Hindlimb muscle (tissue), 1 donor: Measurements from ENCODE around the gene HHLA2. TPM values are rescaled to one million over a fixed set of nuclear protein-coding genes. Genes with fewer than 3 reads are reported as not detected.
"Not testable (repeated sequence)": the region's sequence is repeated elsewhere in the genome, so short reads cannot be mapped to it uniquely, and the experiment has no call there.

ENCODE experiments used
- DNase-seq: peaks from one replicate; pipeline ENCODE4 v3.0.0-alpha.2; 2013
- polyA plus RNA-seq: library from polyadenylated mRNA; unstranded; fragments of 120-200 nt; gene quantifications from one replicate; pipeline ENCODE4 v1.2.1, GENCODE V29; 2013; ENCODE audit not compliant: insufficient read length

Gene HHLA2, protein sequence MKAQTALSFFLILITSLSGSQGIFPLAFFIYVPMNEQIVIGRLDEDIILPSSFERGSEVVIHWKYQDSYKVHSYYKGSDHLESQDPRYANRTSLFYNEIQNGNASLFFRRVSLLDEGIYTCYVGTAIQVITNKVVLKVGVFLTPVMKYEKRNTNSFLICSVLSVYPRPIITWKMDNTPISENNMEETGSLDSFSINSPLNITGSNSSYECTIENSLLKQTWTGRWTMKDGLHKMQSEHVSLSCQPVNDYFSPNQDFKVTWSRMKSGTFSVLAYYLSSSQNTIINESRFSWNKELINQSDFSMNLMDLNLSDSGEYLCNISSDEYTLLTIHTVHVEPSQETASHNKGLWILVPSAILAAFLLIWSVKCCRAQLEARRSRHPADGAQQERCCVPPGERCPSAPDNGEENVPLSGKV
- polyA plus RNA-seq: not detected

DNA sequence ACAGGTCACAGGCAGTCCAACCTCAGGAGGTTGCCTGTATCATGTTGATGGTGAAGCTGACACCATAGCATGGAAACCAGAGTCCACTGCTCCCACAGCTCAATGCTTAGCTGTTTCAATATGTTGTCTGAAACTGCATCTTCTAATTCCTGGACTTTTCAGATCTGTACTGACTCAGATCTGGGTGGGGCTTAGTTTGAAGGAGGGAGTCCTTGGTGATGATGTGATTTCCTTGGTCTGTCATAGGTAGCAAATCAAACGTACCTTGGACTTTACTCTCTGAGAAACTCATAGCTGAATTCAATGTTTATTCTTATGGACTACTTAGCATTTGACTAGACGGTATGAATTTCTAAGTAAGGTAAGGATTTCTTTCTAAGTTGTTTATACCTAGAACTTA, at the start of gene HHLA2:
Gene HHLA2 (plus strand): TSS at position 310 of the 400 bp plus-strand sequence. CDS start 55,266 bp downstream, outside the sequence.
- no peak for DNase-seq

DNA sequence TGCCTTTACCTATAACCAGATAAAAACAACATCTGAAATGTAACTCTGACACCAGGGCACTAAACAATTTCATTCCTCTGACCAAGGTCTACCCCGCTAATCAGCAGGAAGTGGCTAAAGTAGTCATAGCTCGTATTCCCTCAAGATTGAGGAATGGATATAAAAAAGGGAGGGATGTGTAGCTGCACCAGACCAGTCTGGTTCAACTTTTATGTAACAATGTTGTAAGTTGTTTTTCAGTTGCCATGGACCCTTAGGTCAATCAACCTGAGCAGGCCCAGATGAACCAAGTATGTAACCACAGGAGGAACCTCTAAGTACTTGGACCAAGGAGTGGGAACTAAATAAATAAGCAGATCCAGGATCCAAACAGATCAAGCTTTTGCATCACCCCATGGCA, 45.7 kb upstream of the HHLA2 start:
- DNase-seq: no peak

DNA sequence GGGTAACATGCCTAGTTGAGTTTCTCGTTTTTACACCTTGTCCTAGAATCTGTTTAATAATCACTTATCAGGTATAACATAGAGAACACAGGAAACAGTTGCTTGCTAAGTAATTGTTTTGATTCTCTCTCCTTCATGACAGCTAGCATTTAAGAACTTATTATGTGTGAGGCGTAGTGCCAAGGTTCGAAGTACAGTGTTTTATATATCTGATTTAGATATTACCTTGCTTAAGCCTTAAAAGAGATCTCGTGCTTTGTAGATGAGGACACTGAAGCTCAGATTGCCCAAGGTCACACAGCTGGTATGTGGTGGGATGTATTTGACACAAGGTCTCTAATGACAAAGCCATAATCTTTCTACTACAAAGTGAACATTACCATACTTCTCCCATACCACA, 45.1 kb upstream of the HHLA2 start:
- no peak for DNase-seq

DNA sequence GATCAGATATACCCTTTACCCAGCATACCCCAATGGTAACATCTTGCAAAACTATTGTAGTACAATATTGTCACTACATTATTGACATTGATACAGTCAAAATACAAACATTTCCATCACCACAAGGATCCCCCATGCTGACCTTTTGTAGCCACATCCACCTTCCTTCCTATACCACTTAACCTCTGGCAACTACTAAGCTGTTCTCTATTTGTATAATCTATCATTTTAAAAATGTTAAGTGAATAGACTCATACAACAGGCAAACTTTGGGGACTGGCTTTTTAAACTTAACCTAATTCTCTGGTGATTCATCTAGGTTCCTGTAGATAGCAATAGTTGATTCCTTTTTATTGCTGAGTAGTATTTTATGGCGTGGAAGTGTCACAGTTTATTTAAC, 44.5 kb upstream of the HHLA2 start:
- no peak for DNase-seq

DNA sequence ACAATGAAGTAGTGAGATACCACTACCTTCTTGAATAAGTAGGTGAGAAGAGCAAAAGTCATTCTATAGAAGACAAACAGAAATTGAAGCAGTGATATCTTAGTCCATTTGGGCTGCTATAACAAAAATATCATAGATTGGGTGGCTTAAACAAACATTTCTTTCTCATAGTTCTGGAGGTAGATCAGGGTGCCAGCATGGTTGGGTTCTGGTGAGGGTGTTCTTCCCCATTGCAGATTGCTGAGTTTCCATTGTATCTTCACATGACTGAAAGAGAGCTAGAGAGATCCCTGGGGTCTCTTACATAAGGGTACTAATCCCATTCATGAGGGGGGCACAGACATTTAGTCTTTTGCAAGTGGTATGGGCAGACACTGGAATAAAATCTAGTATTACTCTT, 41.2 kb upstream of the HHLA2 start:
- no peak for DNase-seq

DNA sequence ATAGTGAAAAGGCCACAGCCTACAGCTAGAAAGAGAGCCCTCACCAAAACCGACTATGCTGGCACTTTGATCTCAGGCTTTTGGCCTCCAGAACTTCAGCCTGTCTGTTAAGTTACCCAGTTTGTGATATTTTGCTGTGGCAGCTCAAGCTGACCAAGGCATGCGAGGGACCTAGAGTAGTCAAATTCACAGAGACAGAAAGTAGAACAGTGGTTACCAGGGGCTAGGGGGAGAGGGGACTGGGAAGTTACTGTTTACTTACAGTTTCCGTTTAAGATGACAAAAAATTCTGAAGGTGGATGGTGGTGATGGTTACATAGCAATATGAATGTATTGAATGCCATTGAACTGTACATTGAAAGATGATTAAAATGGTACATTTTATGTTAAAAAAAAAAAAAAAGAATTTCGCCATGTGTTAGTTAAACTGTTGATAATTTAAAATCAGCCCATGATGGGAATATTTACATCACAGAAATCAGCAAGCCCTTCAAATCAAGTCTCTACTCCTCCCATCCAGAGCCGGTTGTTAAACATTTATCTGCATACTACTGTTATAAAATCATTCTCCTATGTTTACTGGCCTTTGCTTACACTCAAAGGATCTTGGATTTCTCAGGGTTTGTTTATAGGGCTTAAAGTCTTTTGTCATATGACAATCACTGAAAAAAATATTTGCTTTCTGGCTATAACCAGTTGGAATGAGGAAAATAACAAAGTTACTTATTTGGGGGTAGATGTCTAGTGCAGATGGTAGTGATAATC, 31.6 kb upstream of the HHLA2 start:
- not testable (repeated sequence) for DNase-seq

DNA sequence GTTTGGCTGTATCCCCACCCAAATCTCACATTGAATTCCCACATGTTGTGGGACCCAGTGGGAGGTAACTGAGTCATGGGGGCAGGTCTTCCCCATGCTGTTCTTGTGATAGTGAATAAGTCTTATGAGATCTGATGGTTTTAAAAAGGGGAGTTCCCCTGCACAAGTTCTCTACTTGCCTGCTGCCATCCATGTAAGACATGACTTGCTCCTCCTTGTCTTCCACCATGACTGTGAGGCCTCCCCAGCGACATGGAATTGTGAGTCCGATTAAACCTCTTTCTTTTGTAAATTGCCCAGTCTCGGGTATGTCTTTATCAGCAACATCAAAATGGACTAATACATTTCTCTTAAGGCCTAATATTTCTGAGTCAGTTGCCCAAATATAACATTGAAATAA, 28.1 kb upstream of the HHLA2 start:
- DNase-seq: not testable (repeated sequence)

DNA sequence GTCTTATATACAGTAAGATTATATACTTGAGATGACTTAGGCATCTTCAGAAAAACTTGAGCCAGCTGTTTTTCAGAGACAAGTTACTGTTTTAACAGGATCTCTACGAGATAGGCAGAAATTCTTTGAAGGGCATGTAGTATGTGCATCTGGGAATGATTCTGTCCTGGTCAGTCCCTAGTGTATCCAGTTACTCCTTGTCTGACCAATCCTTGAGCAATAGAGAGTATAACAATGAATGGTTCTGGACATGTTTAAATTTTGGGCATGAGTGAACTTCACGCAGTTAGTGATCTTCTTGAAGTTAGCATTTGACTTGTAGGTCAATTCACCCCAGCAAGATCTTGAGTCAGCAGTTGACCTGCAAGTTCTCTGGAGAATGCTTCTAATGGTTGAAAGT, 24.7 kb upstream of the HHLA2 start:
- no peak for DNase-seq

DNA sequence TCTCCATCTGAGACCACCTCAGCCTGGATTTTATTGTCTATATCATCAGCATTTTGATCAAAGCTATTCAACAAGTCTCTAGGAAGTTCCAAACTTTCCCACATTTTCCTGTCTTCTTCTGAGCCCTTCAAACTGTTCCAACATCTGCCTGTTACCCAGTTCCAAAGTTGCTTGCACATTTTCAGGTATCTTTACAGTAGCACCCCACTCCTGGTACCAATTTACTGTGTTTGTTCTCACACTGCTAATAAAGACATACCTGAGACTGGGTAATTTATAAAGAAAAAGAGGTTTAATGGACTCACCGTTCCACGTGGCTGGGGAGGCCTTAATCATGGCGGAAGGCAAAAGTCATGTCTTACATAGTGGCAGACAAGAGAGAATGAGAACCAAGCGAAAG, 17.3 kb upstream of the HHLA2 start:
- DNase-seq: not testable (repeated sequence)

DNA sequence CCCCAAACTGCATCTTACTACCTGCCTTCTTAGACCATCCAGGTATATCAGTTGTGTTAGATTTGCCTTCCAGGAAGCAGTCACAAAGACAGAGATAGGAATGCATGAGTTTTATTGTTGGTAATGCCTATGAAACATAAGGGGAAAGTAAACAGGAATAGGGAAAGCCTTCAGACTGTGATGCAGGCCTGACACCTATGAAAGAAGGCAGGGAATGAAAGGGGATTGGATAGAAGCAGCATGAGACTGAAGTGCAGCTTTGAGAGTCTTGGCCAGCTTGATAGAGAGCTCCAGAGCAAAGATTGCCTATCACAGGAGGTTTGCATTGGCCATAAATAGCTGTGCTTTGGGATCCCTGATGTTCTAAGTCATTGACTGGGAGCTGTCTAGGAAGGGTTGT, 15.9 kb upstream of the HHLA2 start:
- DNase-seq: no peak

DNA sequence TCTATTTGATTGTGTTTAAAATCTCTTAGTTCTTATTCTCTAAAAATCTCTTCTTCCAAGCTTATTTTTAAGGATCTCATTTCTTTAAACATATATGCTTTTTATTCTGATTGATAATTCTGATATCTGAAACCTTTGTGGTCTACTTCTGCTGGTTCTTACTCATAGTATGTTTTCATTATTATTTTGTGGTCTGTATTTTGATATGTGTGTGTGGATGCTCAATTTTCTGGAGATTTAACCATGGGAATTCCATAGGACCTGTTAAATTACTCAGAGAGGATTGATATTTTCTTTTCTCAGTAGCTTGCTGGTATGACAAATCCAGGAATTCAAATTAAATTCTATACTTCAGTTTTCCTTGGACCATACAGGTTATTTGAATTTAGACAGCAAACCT, 14.7 kb upstream of the HHLA2 start:
- no peak for DNase-seq

DNA sequence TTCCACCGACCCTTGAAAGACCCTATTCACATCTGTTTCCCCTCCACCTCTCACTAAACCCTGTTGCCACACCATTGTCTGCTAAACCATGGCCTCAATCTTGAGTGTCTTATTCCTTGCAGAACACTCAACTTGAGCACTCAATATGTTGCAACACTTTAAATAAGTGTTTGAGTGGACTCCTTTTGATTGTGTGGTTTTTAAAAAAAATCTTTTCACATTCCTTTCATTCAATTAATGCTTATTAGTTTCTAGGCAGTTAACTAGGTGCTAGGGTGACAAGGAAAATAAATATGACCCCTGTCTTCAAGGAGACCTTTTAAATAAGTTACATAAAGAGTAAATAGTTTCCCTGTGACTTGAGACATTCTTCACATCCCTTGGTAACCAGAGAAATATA, 13.3 kb upstream of the HHLA2 start:
- DNase-seq: no peak

DNA sequence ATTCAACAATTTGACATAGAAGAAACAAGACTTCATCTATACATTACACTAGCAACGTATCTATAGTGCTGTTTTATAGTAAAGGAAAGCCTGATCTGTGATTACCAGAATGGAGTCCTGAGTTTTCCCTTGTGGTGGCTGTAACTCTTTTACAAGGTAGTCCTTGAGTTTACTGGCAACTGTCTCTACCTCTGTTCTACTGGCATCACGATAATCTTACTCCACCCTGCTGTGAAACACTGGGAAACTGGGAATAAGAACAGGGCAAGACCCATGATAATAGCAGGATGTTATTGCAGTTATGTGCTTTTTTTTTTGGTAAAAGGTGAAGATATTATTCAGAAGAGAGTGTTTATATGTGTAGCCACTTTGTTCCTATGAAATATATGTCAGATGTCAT, 12.4 kb upstream of the HHLA2 start:
- no peak for DNase-seq

DNA sequence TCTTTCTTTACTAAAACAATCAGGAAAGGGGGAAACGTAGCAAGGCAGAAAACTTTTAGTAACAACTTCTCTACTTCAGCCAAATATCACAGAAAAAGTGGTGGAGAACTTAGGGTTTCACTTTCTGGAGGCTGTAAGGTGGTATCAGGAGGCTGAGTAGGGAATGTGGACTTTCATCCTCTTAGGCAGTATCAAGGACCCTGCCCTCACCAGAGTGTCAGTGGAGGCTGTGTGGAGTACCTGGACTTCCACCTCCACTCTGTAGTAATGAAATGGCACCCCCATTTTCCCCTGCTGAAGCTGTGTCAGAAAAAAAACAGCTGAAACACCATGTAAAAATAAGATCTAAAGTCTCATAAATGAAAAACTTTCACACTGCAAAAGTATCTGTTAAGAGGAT, 11.2 kb upstream of the HHLA2 start:
- DNase-seq: no peak

DNA sequence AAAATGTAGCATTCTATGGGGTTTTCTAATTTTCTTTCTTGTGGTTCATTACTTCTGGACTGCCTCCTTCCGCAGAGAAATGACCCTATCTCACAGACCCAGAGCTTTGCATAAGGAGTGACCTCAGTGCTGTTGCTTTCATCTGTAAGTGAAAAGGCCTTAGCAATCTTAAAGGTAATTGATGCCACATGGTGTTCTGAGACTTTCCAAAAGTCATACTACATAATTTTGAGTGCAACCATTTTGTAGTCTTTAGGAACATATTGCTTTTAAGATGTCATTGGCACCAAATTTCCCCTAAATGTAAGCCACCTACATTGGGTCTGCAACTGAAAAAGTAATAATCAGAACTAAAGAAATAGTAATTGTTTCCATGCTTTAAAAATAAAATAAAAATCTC, 9.2 kb upstream of the HHLA2 start:
- no peak for DNase-seq

DNA sequence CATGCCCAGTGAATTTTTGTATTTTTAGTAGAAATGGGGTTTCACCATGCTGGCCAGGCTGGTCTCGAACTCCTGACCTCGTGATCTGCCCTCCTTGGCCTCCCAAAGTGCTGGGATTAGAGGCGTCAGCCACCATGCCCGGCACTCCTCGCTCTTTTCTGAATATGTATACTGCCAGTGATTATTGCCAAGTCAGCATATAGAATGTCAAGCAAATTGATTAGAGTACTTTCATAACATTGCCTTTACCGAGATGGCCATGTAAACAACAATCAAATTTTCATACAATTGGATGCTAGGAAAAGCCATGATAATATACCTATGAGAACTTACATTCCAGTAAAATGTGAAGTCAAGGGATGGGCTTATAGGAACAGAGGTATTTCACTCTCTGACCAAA, 8.2 kb upstream of the HHLA2 start:
- not testable (repeated sequence) for DNase-seq

DNA sequence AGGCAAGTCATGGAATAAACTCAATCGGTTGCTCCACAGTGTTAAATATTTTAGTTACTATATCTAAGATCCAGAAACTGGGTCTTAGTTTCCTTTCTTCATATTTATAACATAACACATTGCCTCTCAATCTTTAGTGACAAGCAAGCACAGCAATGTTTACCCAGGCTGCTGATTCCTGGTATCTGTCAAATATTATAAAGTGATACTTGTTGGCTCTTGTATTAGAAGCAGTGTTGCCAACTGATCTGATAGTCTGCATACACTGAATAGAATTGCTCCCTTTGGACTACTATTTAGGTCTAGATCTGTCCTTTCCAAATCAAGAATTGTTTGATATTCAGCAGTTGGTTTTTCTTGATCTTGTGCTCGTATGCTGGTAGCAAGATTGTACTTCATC, 7.2 kb upstream of the HHLA2 start:
- no peak for DNase-seq

DNA sequence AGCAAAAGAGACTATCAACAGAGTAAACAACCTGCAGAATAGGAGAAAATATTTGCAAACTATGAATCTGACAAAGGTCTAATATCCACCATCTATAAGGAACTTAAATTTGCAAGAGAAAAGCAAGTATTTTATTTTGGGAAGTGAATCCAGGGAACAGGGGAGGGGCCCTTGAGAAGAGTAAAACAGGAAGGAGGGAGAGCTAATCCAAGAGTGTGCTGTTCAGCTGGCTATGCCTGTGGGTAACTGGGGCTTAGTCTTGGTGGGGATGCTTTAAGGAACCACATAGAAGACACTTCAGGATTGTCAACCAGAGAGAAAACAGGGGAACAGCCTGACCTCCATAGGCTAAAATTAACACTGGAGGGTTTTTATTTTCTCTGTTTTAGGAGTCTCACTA, 3.9 kb upstream of the HHLA2 start:
- DNase-seq: no peak

DNA sequence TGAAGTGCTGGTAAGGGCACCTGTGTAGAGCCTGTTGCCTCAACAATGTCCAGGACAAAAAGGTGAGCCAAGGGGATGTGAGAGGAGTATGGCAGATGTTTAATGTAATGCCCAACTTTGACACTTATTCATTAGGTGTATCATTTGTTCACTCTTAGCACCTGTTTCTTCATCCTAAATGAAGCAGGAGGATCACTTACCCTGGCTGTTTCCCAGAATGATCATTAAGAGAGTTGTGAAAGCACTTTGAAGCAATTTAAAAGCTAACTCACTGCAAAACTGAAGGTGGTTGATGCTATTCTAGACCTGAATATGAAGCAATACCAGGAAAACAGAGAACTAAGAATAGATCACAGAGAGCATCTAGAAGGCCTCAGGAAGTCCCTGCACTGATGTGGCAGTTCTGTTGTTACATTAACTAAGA, 3.4 kb upstream of the HHLA2 start:
- no peak for DNase-seq

DNA sequence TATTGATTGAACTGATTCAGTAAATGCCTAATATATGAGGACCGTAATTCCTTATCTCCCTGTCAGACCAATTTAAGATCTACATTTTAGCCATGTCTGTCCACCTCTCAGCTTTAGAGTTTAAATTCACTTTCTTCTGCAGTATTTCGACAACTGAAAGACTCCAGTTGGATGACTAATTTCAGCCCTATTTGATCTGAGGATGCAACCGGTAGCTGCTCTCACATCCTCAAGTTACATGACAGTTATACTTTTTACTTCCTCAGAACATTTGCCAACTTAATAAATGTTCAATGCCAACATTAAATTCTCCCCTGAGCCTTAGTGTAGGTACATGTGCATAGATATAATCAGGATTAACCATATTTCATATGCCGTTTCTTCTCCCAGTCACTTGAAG, 2.5 kb upstream of the HHLA2 start:
- no peak for DNase-seq

DNA sequence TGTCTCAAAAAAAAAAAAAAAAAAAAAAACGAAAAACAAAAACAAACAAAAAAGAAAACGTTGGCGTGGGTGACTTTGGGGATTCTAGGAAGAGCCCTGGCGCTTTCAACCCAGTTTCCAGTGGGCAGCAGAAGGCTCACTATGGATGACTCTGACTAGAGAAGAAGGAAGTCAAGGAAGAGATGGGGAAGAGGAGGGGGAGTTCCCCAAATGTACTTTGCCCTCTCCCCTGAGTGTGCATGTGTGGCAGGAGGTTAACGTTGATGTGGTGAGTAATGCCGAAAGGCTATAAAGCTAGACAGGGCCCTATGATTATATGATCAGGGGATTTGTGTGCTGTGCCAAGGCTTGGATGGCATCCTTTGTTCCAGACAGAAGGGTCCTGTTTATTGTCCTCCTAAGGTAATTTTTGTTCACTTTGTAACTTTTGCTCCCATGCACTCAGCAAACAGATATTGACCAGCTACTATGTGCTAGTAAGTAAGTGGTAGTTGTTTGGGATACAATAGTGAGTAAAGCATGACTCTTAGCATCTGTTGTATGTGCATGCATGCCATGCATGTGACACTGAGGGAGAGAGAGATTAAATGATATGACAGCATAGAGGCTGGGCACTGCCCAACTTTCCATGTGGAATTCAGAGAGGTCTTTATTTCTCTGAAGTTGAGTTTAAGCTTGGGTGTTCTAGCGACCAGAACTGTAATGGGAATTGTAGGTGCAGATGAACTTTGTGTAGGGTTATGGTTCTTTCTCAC, 750 bp upstream of the HHLA2 start:
- no peak for DNase-seq

DNA sequence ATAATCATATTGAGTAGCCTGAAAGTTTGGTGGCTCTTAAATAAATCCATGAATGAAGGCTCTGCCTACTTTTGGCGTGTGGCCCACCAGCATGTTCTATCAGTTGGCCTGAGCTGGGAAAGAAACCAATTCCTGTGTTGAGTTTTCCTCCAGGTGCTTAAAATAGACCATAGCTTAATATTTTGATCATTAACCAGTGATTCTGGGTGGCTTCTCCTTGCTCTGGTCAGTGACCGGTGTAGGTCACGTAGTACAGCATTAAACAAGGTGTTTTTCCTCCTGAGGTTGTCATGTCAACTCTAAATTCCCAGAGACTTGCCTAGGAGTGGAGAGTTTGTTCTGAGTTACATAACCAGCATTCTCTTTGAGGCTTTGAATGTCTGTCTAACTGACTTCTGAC, 1.3 kb downstream of the HHLA2 start:
- no peak for DNase-seq

DNA sequence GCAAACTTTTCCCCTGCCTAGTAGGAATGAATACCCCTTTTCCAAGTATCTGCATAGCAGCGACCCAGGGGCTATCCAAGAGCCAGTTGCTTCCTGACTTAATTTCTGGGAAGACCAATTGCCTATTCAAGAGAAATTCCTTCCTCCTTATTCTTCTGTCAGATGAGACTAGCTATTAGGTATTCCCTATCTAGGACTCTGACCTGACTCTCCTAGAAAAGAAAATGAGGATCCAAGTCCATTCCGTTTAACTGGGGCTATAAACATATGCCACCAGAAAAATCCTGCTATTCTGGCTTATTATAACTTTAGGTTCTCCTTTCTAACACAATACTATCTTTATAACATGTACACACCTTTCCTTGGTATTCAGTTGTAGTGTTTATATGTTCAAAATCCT, 1.7 kb downstream of the HHLA2 start:
- DNase-seq: no peak
